ENCODE data around the gene FNTB.

DNA sequence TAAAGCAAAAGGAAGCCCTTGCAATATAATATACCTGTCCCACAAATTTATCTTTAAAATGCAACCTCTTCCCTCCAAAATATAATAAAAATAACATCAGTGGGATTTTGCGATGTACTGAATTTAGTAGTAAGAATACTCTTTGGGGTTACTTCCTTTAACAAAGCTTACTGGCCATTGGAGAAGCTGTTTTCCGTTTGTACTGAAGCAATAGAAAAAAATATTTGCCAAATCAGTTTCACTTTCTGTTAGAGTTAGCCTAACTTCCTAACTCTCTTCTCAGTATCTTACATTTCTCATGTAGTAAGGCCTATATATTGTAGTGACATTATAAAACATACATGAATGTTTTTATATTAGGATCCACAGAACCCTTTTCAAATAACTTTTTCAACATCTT lies 111.9 kb downstream of the FNTB start:
- TF ChIP-seq, protein P1, sequence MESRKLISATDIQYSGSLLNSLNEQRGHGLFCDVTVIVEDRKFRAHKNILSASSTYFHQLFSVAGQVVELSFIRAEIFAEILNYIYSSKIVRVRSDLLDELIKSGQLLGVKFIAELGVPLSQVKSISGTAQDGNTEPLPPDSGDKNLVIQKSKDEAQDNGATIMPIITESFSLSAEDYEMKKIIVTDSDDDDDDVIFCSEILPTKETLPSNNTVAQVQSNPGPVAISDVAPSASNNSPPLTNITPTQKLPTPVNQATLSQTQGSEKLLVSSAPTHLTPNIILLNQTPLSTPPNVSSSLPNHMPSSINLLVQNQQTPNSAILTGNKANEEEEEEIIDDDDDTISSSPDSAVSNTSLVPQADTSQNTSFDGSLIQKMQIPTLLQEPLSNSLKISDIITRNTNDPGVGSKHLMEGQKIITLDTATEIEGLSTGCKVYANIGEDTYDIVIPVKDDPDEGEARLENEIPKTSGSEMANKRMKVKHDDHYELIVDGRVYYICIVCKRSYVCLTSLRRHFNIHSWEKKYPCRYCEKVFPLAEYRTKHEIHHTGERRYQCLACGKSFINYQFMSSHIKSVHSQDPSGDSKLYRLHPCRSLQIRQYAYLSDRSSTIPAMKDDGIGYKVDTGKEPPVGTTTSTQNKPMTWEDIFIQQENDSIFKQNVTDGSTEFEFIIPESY (IDR thresholded peaks at IDR 0.05; ENCODE audit: extremely low read depth, insufficient replicate concordance, low read length): no peak
- TF ChIP-seq POLR2A (IDR thresholded peaks at IDR 0.05; ENCODE audit: borderline replicate concordance, extremely low read depth, insufficient read depth, insufficient read length): no peak
- TF ChIP-seq FOSL1 (IDR thresholded peaks at IDR 0.05; ENCODE audit: low read depth): no peak
- TF ChIP-seq POLR2AphosphoS5 (IDR thresholded peaks at IDR 0.05; ENCODE audit: low read depth, low read length): no peak
- TF ChIP-seq, protein P2, sequence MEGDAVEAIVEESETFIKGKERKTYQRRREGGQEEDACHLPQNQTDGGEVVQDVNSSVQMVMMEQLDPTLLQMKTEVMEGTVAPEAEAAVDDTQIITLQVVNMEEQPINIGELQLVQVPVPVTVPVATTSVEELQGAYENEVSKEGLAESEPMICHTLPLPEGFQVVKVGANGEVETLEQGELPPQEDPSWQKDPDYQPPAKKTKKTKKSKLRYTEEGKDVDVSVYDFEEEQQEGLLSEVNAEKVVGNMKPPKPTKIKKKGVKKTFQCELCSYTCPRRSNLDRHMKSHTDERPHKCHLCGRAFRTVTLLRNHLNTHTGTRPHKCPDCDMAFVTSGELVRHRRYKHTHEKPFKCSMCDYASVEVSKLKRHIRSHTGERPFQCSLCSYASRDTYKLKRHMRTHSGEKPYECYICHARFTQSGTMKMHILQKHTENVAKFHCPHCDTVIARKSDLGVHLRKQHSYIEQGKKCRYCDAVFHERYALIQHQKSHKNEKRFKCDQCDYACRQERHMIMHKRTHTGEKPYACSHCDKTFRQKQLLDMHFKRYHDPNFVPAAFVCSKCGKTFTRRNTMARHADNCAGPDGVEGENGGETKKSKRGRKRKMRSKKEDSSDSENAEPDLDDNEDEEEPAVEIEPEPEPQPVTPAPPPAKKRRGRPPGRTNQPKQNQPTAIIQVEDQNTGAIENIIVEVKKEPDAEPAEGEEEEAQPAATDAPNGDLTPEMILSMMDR (IDR thresholded peaks at IDR 0.05 in 2 of 3, conservative IDR thresholded peaks at IDR 0.05 in 1 of 3; ENCODE audit: borderline replicate concordance in 1 of 3, insufficient read depth in 1 of 3, low read depth in 2 of 3, low read length in 2 of 3): no peak
- TF ChIP-seq ZNF274 (IDR thresholded peaks at IDR 0.05; ENCODE audit: low read depth, low read length): no peak
- TF ChIP-seq, protein P3, sequence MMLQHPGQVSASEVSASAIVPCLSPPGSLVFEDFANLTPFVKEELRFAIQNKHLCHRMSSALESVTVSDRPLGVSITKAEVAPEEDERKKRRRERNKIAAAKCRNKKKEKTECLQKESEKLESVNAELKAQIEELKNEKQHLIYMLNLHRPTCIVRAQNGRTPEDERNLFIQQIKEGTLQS (IDR thresholded peaks at IDR 0.05): no peak
- TF ChIP-seq YY1 (IDR thresholded peaks at IDR 0.05; ENCODE audit: extremely low read depth, insufficient replicate concordance, low read depth, low read length): no peak
- no peak for TF ChIP-seq TCF7L2 (IDR thresholded peaks at IDR 0.05; ENCODE audit: borderline replicate concordance, extremely low read depth, insufficient read depth, insufficient read length)
- no peak for TF ChIP-seq EZH2 (IDR thresholded peaks at IDR 0.05)
- TF ChIP-seq JUND (IDR thresholded peaks at IDR 0.05): no peak
- no peak for TF ChIP-seq EZH2phosphoT487 (IDR thresholded peaks at IDR 0.05; ENCODE audit: borderline replicate concordance)
- no peak for TF ChIP-seq RAD21 (IDR thresholded peaks at IDR 0.05; ENCODE audit: low read depth)
